OCI-LY7 (cell line): Measurements from ENCODE around the gene CMIP.

ENCODE experiments used
- CTCF ChIP-seq: fragments of 200-600 bp; sonication (generic); conservative IDR thresholded peaks from 2 replicates; pipeline ENCODE4 v1.5.1; 2014; ENCODE audit warnings: mild to moderate bottlenecking, antibody characterized with exemption, low read length, moderate library complexity, mixed read lengths
- EZH2phosphoT487 ChIP-seq: fragments of 200-600 bp; sonication (generic); IDR thresholded peaks from 2 replicates; pipeline ENCODE4 v1.6.1; 2018; ENCODE audit warnings: low read depth, borderline replicate concordance, mild to moderate bottlenecking, mixed run types, antibody characterized with exemption, low read length, moderate library complexity, mixed read lengths

DNA sequence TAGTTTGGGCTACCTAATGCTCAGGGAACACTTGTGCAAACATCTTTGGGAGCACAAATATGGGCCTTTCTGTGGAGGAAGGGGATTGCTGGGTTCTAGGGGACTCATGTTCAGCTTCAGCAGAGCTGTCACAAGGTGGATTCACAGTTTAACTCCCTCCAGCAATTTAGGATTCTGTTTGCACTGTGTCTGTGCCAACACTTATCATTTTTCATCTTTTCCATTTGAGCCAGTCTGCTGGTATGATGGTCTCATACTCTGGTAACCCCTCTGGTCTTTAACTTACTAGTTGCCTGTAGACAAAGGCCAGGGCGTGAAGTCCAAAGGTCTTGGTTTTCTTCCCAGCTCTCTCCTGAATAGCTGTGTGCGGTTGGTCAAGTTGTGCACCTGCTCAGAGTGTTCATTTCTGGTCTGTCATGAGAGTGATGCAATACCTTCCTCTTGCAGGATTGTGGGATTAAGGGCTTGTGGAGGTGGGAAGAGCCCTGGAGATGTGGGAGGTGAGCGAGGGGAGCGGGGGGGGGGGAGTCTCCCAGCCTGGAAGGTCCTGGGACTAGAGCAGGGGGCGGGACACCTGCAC is 152.6 kb downstream of the CMIP start:
- TF ChIP-seq CTCF (no peak), EZH2phosphoT487 (no peak)
